SK-N-SH (cell line): ENCODE measurements around the gene KLK15. TPM values are rescaled to one million over a fixed set of nuclear protein-coding genes. Genes with fewer than 3 reads are reported as not detected.

Experiments
- CTCF ChIA-PET: fragments of 300-600, 350-600 bp; formaldehyde crosslinking; extraction: SDS; loops from one replicate; lab custom pipeline; 2021; lab: Yijun Ruan, JAX
- POLR2A ChIA-PET: fragments of 350-600 bp; sonication (Branson Sonifier 250); formaldehyde crosslinking; extraction: SDS; loops from one replicate; lab custom pipeline; 2020; ENCODE audit warnings: antibody characterized with exemption, inconsistent platforms; lab: Yijun Ruan, JAX
- DNase-seq: peaks from one replicate; pipeline ENCODE4 v3.0.0; 2012
- H2AFZ ChIP-seq: fragments of 200-600 bp; sonication (generic); 2 replicates; pipeline ENCODE4 v1.8.1; 2016; ENCODE audit warnings: antibody characterized with exemption, mild to moderate bottlenecking, low read depth
- H3F3A ChIP-seq: fragments of 200-600 bp; sonication (generic); replicated peaks from 2 replicates; pipeline ENCODE3; 2016; ENCODE audit warnings: antibody characterized with exemption, mild to moderate bottlenecking; ENCODE audit not compliant: insufficient read depth
- H3K27ac ChIP-seq, 2 experiments: fragments of 200-500 bp in 1 of 2; fragments of 200-600 bp in 1 of 2; sonication (Bioruptor generic) in 1 of 2; sonication (generic), shearing (Covaris generic) in 1 of 2; 2 replicates each; pipeline versions ENCODE4 v1.5.1 to v1.6.1; 2014 to 2016; ENCODE audit warnings: low read depth in 2 of 2, inconsistent platforms in 1 of 2, low read length in 1 of 2, mild to moderate bottlenecking in 1 of 2, mixed read lengths in 1 of 2
- H3K27me3 ChIP-seq: fragments of 200-600 bp; sonication (generic), shearing (Covaris generic); 2 replicates; pipeline ENCODE4 v1.6.1; 2016; ENCODE audit warnings: mixed run types; ENCODE audit not compliant: insufficient read depth
- H3K36me3 ChIP-seq, 2 experiments: fragments of 200-500 bp in 1 of 2; fragments of 200-600 bp in 1 of 2; sonication (Bioruptor generic) in 1 of 2; sonication (generic) in 1 of 2; replicated peaks in 1 of 2; 2 replicates each; pipeline versions ENCODE3 to v1.5.1; 2014 to 2016; ENCODE audit warnings: low read length in 1 of 2, mild to moderate bottlenecking in 1 of 2; ENCODE audit not compliant: insufficient read depth in 2 of 2, control insufficient read depth in 1 of 2
- H3K4me1 ChIP-seq, 2 experiments: fragments of 200-500 bp in 1 of 2; fragments of 200-600 bp in 1 of 2; sonication (Bioruptor generic) in 1 of 2; sonication (generic), shearing (Covaris generic) in 1 of 2; 2 replicates each; pipeline versions ENCODE4 v1.5.1 to v1.6.1; 2014 to 2016; ENCODE audit warnings: low read depth in 1 of 2, low read length in 1 of 2, mixed run types in 1 of 2; ENCODE audit not compliant: insufficient read depth in 2 of 2, control insufficient read depth in 1 of 2
- H3K4me2 ChIP-seq: fragments of 200-600 bp; sonication (generic), shearing (Covaris generic); 2 replicates; pipeline ENCODE4 v1.6.1; 2017; ENCODE audit warnings: mixed run types
- H3K4me3 ChIP-seq, 2 experiments: fragments of 200-500 bp in 1 of 2; fragments of 200-600 bp in 1 of 2; sonication (Bioruptor generic) in 1 of 2; sonication (generic), shearing (Covaris generic) in 1 of 2; 2 replicates each; pipeline versions ENCODE4 v1.5.1 to v1.8.1; 2014 to 2016; ENCODE audit warnings: low read depth in 2 of 2, inconsistent platforms in 1 of 2, low read length in 1 of 2, mild to moderate bottlenecking in 1 of 2, mixed read lengths in 1 of 2, moderate library complexity in 1 of 2
- H3K79me2 ChIP-seq: fragments of 200-600 bp; sonication (generic); 2 replicates; pipeline ENCODE4 v1.8.1; 2017; ENCODE audit warnings: mild to moderate bottlenecking; ENCODE audit not compliant: insufficient read depth
- H3K9ac ChIP-seq: fragments of 200-600 bp; sonication (generic); 2 replicates; pipeline ENCODE4 v1.6.1; 2017; ENCODE audit warnings: mixed run types
- H3K9me2 ChIP-seq: fragments of 200-600 bp; sonication (generic); 2 replicates; pipeline ENCODE4 v1.6.1; 2017; ENCODE audit warnings: mixed run types
- H3K9me3 ChIP-seq: fragments of 200-600 bp; sonication (generic); 2 replicates; pipeline ENCODE4 v1.6.1; 2017; ENCODE audit warnings: mixed run types, mild to moderate bottlenecking, moderate library complexity
- H4K20me1 ChIP-seq: fragments of 200-600 bp; sonication (generic); 2 replicates; pipeline ENCODE4 v1.6.1; 2017; ENCODE audit warnings: mild to moderate bottlenecking, mixed run types; ENCODE audit not compliant: insufficient read depth
- ELF1 ChIP-seq: IDR thresholded peaks from 2 replicates; pipeline ENCODE4 v1.4.0; 2012
- FOXJ3 ChIP-seq: sonication (generic); formaldehyde crosslinking; IDR thresholded peaks from 2 replicates; pipeline ENCODE4 v1.5.1; 2020; ENCODE audit warnings: mild to moderate bottlenecking, missing genetic modification reagents
- FOXM1 ChIP-seq: IDR thresholded peaks from 2 replicates; pipeline ENCODE4 v1.4.0; 2012; ENCODE audit warnings: low read depth, mild to moderate bottlenecking
- GABPA ChIP-seq: IDR thresholded peaks from 2 replicates; pipeline ENCODE4 v1.4.0; 2012; ENCODE audit warnings: low read depth, mild to moderate bottlenecking
- GATA2 ChIP-seq: sonication (generic); formaldehyde crosslinking; IDR thresholded peaks from 2 replicates; pipeline ENCODE4 v1.5.0; 2020; ENCODE audit warnings: mild to moderate bottlenecking, missing genetic modification reagents
- IRF3 ChIP-seq: fragments of 150-350 bp; IDR thresholded peaks from 2 replicates; pipeline ENCODE4 v1.6.1; 2016; ENCODE audit warnings: mild to moderate bottlenecking, low read depth, low read length
- MAX ChIP-seq: IDR thresholded peaks from 2 replicates; pipeline ENCODE4 v1.4.0; 2012; ENCODE audit warnings: low read depth
- MEF2A ChIP-seq: IDR thresholded peaks from 2 replicates; pipeline ENCODE4 v1.4.0; 2012; ENCODE audit warnings: low read depth, borderline replicate concordance
- MXI1 ChIP-seq: IDR thresholded peaks from 2 replicates; pipeline ENCODE4 v1.6.1; 2012; ENCODE audit warnings: mild to moderate bottlenecking, low read depth, low read length, improper control_type of control experiment
- NFIC ChIP-seq: IDR thresholded peaks from 2 replicates; pipeline ENCODE4 v1.4.0; 2012; ENCODE audit warnings: borderline replicate concordance
- NRF1 ChIP-seq: IDR thresholded peaks from 2 replicates; pipeline ENCODE4 v1.6.1; 2012; ENCODE audit warnings: low read depth, mild to moderate bottlenecking, low read length
- POLR2AphosphoS5 ChIP-seq: IDR thresholded peaks from 2 replicates; pipeline ENCODE4 v1.6.1; 2012; ENCODE audit warnings: low read depth, low read length
- RFX5 ChIP-seq: IDR thresholded peaks from 2 replicates; pipeline ENCODE4 v1.6.1; 2012; ENCODE audit warnings: mild to moderate bottlenecking, improper control_type of control experiment, low read length
- RXRA ChIP-seq: IDR thresholded peaks from 2 replicates; pipeline ENCODE4 v1.4.0; 2012; ENCODE audit warnings: low read depth, mild to moderate bottlenecking, borderline replicate concordance
- SIN3A ChIP-seq: IDR thresholded peaks from 2 replicates; pipeline ENCODE4 v1.6.1; 2012; ENCODE audit warnings: low read depth, mild to moderate bottlenecking, low read length, moderate library complexity, borderline replicate concordance
- SMC3 ChIP-seq: IDR thresholded peaks from 2 replicates; pipeline ENCODE4 v1.6.1; 2012; ENCODE audit warnings: low read depth, low read length, improper control_type of control experiment
- YY1 ChIP-seq: IDR thresholded peaks from 2 replicates; pipeline ENCODE4 v1.4.0; 2012; ENCODE audit warnings: low read depth, mild to moderate bottlenecking
- ZBTB33 ChIP-seq: IDR thresholded peaks from 2 replicates; pipeline ENCODE4 v1.4.0; 2012; ENCODE audit warnings: low read depth, borderline replicate concordance
- WGBS: methylation state at CpG from one replicate; pipeline ENCODE4 v1.1.6; 2017; ENCODE audit warnings: low lambda C conversion rate; 5-methylcytosine and 5-hydroxymethylcytosine counted together
- polyA plus RNA-seq, 3 experiments: library from polyadenylated mRNA; depleted of rRNA; stranded (reverse); fragments of >200 nt; gene quantifications; 2 replicates each; pipeline ENCODE4 v1.2.3, GENCODE V29; 2012

KLK15 gene
- polyA plus RNA-seq, 1 of the 3 experiments (the other 2 are of a cell fraction), result not detected

DNA sequence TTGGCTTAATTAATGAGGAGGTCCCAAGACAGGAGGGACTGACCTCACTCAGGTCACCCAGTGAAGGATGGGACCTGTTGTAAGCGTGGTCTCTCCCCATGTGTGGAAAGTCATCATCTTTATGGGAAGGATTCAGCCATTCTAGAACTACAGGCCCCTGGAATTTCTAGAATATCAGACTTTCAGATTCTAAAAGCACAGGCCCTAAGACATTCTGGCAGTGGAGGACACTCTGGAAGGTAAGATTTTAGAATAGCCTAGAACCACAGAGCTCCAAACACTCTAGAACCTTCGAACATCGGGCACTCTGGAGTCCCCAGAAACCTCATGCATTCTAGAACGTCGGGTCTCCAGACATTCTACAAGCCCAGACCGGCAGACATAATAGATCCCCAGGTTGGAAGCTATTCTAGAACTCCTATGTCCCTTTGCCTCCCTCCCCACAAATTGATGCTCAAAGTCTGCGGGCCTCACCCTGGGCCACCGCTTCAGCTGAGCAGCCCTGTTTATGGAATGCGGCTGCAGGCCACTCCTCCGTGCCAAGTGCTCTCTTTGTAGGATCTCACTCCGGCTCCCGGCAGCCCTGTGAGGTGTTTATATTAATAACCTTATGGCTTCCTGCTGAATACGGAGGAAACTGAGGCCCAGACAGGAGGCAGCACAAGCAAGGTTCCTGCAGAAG lies 1.9 kb upstream of the KLK15 start (continued):
- no peak for TF ChIP-seq MEF2A
- TF ChIP-seq NFIC, result no peak

- no peak overlapping the region for H3K27ac ChIP-seq
- CTCF ChIA-PET, result no interaction called here
- POLR2A ChIA-PET, result no interaction called here
Measured at GRCh38 chr19:50833802-50834167, 411 bp upstream of the KLK15 start.

More at GRCh38 chr19:50833802-50834167, 411 bp upstream of the KLK15 start:
- H2AFZ ChIP-seq, result no peak overlapping the region
- no peak overlapping the region for H3K9ac ChIP-seq
- H3K4me1 ChIP-seq, result peaks cover 0 to 7% of the 10 kb centered on the region in 2 experiments; a peak in 1 of 4 replicates
- no peak overlapping the region for H3K4me3 ChIP-seq
- WGBS, result 58% methylated on average over 6 of the region's 6 CpGs
- H3F3A ChIP-seq, result no peaks in the 10 kb centered on the region
- H3K9me2 ChIP-seq, result no peaks in the 10 kb centered on the region
- no peak for TF ChIP-seq SIN3A
- TF ChIP-seq YY1, result no peak
- no peak for TF ChIP-seq GABPA
- TF ChIP-seq GATA2 (CRISPR knock-in tag), result no peak
- TF ChIP-seq SMC3, result no peak
- TF ChIP-seq IRF3, result no peak
- TF ChIP-seq POLR2AphosphoS5, result no peak
- no peak for TF ChIP-seq ZBTB33
- no peak for TF ChIP-seq RFX5
- no peak for TF ChIP-seq MXI1
- no peak for TF ChIP-seq NRF1
- no peak for TF ChIP-seq ELF1
- TF ChIP-seq FOXM1, result no peak
- TF ChIP-seq FOXJ3, result no peak
- TF ChIP-seq RXRA, result no peak
- no peak for TF ChIP-seq MAX
- no peak overlapping the region for H3K4me2 ChIP-seq
- H3K79me2 ChIP-seq, result no peaks in the 10 kb centered on the region
- no peaks in the 10 kb centered on the region for H3K9me3 ChIP-seq
- DNase-seq, result no peak
- H3K27me3 ChIP-seq, result peaks cover 16% of the 10 kb centered on the region; the same call in 1 of the 2 replicates
- no peaks in the 10 kb centered on the region for H4K20me1 ChIP-seq
- no peaks in the 10 kb centered on the region for H3K36me3 ChIP-seq
